ENCODE measurements around the gene RNF111.

DNA sequence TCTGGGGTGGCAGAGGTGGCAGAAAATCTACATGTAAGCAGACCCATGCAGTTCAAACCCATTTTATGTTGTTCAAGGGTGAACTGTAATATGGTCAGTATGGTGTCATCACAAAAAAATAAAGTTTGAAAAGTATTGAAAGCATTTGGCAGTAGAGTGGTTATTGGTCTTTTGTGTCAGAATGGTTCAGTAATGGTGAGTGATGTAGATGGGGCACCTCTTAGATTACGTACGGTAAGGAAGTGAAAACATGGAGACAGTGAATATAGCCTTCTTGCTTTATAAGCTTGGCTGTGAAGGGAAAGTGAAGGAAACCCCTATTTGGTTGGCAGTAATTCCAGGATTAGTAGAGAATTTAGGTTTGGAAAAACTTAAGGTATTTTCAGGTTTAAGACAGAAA lies 100.3 kb downstream of the RNF111 start:
- TF ChIP-seq, protein P1, sequence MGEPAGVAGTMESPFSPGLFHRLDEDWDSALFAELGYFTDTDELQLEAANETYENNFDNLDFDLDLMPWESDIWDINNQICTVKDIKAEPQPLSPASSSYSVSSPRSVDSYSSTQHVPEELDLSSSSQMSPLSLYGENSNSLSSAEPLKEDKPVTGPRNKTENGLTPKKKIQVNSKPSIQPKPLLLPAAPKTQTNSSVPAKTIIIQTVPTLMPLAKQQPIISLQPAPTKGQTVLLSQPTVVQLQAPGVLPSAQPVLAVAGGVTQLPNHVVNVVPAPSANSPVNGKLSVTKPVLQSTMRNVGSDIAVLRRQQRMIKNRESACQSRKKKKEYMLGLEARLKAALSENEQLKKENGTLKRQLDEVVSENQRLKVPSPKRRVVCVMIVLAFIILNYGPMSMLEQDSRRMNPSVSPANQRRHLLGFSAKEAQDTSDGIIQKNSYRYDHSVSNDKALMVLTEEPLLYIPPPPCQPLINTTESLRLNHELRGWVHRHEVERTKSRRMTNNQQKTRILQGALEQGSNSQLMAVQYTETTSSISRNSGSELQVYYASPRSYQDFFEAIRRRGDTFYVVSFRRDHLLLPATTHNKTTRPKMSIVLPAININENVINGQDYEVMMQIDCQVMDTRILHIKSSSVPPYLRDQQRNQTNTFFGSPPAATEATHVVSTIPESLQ (CRISPR knock-in tag; IDR thresholded peaks at IDR 0.05): no peak
- TF ChIP-seq, protein P2, sequence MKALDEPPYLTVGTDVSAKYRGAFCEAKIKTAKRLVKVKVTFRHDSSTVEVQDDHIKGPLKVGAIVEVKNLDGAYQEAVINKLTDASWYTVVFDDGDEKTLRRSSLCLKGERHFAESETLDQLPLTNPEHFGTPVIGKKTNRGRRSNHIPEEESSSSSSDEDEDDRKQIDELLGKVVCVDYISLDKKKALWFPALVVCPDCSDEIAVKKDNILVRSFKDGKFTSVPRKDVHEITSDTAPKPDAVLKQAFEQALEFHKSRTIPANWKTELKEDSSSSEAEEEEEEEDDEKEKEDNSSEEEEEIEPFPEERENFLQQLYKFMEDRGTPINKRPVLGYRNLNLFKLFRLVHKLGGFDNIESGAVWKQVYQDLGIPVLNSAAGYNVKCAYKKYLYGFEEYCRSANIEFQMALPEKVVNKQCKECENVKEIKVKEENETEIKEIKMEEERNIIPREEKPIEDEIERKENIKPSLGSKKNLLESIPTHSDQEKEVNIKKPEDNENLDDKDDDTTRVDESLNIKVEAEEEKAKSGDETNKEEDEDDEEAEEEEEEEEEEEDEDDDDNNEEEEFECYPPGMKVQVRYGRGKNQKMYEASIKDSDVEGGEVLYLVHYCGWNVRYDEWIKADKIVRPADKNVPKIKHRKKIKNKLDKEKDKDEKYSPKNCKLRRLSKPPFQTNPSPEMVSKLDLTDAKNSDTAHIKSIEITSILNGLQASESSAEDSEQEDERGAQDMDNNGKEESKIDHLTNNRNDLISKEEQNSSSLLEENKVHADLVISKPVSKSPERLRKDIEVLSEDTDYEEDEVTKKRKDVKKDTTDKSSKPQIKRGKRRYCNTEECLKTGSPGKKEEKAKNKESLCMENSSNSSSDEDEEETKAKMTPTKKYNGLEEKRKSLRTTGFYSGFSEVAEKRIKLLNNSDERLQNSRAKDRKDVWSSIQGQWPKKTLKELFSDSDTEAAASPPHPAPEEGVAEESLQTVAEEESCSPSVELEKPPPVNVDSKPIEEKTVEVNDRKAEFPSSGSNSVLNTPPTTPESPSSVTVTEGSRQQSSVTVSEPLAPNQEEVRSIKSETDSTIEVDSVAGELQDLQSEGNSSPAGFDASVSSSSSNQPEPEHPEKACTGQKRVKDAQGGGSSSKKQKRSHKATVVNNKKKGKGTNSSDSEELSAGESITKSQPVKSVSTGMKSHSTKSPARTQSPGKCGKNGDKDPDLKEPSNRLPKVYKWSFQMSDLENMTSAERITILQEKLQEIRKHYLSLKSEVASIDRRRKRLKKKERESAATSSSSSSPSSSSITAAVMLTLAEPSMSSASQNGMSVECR (CRISPR knock-in tag; IDR thresholded peaks at IDR 0.05; ENCODE audit: borderline replicate concordance): no peak
- TF ChIP-seq, protein P3, sequence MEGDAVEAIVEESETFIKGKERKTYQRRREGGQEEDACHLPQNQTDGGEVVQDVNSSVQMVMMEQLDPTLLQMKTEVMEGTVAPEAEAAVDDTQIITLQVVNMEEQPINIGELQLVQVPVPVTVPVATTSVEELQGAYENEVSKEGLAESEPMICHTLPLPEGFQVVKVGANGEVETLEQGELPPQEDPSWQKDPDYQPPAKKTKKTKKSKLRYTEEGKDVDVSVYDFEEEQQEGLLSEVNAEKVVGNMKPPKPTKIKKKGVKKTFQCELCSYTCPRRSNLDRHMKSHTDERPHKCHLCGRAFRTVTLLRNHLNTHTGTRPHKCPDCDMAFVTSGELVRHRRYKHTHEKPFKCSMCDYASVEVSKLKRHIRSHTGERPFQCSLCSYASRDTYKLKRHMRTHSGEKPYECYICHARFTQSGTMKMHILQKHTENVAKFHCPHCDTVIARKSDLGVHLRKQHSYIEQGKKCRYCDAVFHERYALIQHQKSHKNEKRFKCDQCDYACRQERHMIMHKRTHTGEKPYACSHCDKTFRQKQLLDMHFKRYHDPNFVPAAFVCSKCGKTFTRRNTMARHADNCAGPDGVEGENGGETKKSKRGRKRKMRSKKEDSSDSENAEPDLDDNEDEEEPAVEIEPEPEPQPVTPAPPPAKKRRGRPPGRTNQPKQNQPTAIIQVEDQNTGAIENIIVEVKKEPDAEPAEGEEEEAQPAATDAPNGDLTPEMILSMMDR (IDR thresholded peaks at IDR 0.05): no peak

Measured in WTC11 (cell line).